OCI-LY1 (cell line): ENCODE measurements around the gene DEPP1.

ENCODE experiments used
- H2AFZ ChIP-seq: fragments of 200-600 bp; sonication (generic), shearing (Covaris generic); 2 replicates; pipeline ENCODE4 v1.6.0; 2014; ENCODE audit warnings: antibody characterized with exemption, mild to moderate bottlenecking, low read length
- H3F3A ChIP-seq: fragments of 200-600 bp; sonication (generic), shearing (Covaris generic); 2 replicates; pipeline ENCODE4 v1.6.0; 2014; ENCODE audit warnings: mild to moderate bottlenecking, antibody characterized with exemption, low read length, moderate library complexity; ENCODE audit not compliant: insufficient read depth
- H3K27ac ChIP-seq: fragments of 200-600 bp; sonication (generic); 2 replicates; pipeline ENCODE4 v1.5.1; 2014; ENCODE audit warnings: low read length, mixed run types, mild to moderate bottlenecking, low read depth; ENCODE audit not compliant: poor library complexity, severe bottlenecking
- H3K27me3 ChIP-seq: fragments of 200-600 bp; sonication (generic); 2 replicates; pipeline ENCODE4 v1.6.0; 2014; ENCODE audit warnings: antibody characterized with exemption, mild to moderate bottlenecking, low read length, moderate library complexity; ENCODE audit not compliant: insufficient read depth
- H3K36me3 ChIP-seq: fragments of 200-600 bp; sonication (generic); 2 replicates; pipeline ENCODE4 v1.6.1; 2014; ENCODE audit warnings: mild to moderate bottlenecking, antibody characterized with exemption, low read length, moderate library complexity, mixed read lengths; ENCODE audit not compliant: insufficient read depth
- H3K4me1 ChIP-seq: fragments of 200-600 bp; sonication (generic); 2 replicates; pipeline ENCODE4 v1.5.1; 2014; ENCODE audit warnings: mild to moderate bottlenecking, low read length, moderate library complexity; ENCODE audit not compliant: insufficient read depth, severe bottlenecking
- H3K4me2 ChIP-seq: fragments of 200-600 bp; sonication (generic), shearing (Covaris generic); 2 replicates; pipeline ENCODE4 v1.6.1; 2014; ENCODE audit warnings: low read length
- H3K4me3 ChIP-seq: fragments of 200-600 bp; sonication (generic); 2 replicates; pipeline ENCODE4 v1.5.1; 2014; ENCODE audit warnings: low read length, low read depth, mild to moderate bottlenecking, mixed read lengths; ENCODE audit not compliant: poor library complexity, severe bottlenecking
- H3K79me2 ChIP-seq: fragments of 200-600 bp; shearing (Covaris generic); 2 replicates; pipeline ENCODE4 v1.6.1; 2016; ENCODE audit warnings: mixed run types, low read length, mixed read lengths; ENCODE audit not compliant: insufficient read depth
- H3K9ac ChIP-seq: fragments of 200-600 bp; sonication (generic), shearing (Covaris generic); 2 replicates; pipeline ENCODE4 v1.6.1; 2014; ENCODE audit warnings: mild to moderate bottlenecking, low read length, mixed read lengths
- H3K9me2 ChIP-seq: fragments of 200-600 bp; sonication (generic), shearing (Covaris generic); 2 replicates; pipeline ENCODE4 v1.6.1; 2014; ENCODE audit warnings: low read depth, mild to moderate bottlenecking, low read length, mixed read lengths
- H3K9me3 ChIP-seq: fragments of 200-600 bp; shearing (Covaris generic); 2 replicates; pipeline ENCODE4 v1.6.1; 2014; ENCODE audit warnings: low read length, mixed read lengths
- H4K20me1 ChIP-seq: fragments of 200-600 bp; sonication (generic), shearing (Covaris generic); 2 replicates; pipeline ENCODE4 v1.6.0; 2016; ENCODE audit warnings: mild to moderate bottlenecking, low read length; ENCODE audit not compliant: insufficient read depth
- CTCF ChIP-seq: fragments of 200-600 bp; sonication (generic), shearing (Covaris generic); IDR thresholded peaks from 2 replicates; pipeline ENCODE4 v1.5.1; 2017; ENCODE audit warnings: mild to moderate bottlenecking, antibody characterized with exemption, low read length, moderate library complexity, mixed read lengths
- EZH2 ChIP-seq: fragments of 200-600 bp; sonication (generic), shearing (Covaris generic); IDR thresholded peaks from 2 replicates; pipeline ENCODE4 v1.8.0; 2017; ENCODE audit warnings: borderline replicate concordance, mixed run types, mild to moderate bottlenecking, antibody characterized with exemption, low read length, moderate library complexity, mixed read lengths

The DEPP1 gene

DNA sequence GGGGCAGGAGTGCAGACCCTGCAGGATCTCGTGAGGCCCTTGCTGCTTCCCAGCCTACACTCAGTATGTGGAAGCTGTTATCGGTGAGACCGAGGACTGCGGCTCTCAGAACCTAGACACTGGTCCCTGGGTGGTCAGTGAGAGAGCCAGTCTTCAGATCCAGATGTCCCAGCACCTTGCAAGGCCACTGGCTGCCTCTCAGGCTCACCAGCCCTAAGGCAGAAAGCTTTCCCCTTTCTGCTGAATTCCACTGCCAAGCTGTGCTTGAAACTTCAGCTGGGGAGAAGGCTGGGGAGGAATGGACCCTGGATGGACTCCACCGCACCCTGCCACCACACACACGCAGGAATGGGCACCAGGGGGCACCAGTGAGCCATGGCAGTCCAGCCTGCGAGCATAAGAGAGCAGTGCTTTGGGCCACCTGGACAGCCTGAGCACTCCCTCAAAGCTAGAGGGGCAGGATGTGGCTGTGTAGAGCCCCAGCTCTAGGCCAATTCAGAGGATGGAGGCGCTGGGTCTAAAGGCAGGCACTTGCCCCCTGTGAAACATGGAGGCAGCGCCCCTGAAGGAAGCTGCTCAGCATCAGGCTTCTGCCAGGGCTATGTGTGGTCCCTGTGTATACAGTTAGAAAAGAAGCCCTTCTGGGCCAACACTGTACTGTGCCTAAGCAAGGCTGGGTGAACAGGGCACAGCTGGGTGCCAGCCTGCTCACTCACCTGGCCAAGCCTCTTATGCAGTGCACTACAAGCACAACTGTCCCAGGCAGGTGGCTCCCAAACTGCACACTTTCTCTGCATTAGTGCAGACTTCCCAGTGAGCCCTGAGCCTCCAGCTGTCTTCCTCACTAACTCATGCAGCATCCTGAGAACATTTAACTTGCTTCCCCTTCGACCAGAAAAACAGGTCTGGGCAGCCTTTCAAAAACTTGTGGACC, 45.8 kb downstream of the DEPP1 start:
- H3K27me3 ChIP-seq = no peaks in the 10 kb centered on the region; the same call in 1 of the 2 replicates
- no peaks in the 10 kb centered on the region for H3K9me2 ChIP-seq
- TF ChIP-seq EZH2 = no peak
- TF ChIP-seq CTCF = peak; percentile 91
- H3F3A ChIP-seq = no peaks in the 10 kb centered on the region
- no peak overlapping the region for H3K4me2 ChIP-seq
- no peak overlapping the region for H3K27ac ChIP-seq
- H3K9ac ChIP-seq = no peak overlapping the region
- H3K79me2 ChIP-seq = no peaks in the 10 kb centered on the region
- H3K9me3 ChIP-seq = no peaks in the 10 kb centered on the region
- H3K4me3 ChIP-seq = no peak overlapping the region
- no peaks in the 10 kb centered on the region for H3K4me1 ChIP-seq
- H3K36me3 ChIP-seq = no peaks in the 10 kb centered on the region
- no peaks in the 10 kb centered on the region for H4K20me1 ChIP-seq
- H2AFZ ChIP-seq = no peak overlapping the region

GRCh38 chr10:44931621-44932516, 46.7 kb downstream of the DEPP1 start:
- no peaks in the 10 kb centered on the region for H3K4me1 ChIP-seq
- no peaks in the 10 kb centered on the region for H3K36me3 ChIP-seq
- no peak overlapping the region for H3K27ac ChIP-seq
- no peaks in the 10 kb centered on the region for H3K9me2 ChIP-seq
- no peaks in the 10 kb centered on the region for H3K79me2 ChIP-seq
- no peak overlapping the region for H3K4me2 ChIP-seq
- no peaks in the 10 kb centered on the region for H3K9me3 ChIP-seq
- H3K9ac ChIP-seq = no peak overlapping the region
- H3K27me3 ChIP-seq = no peaks in the 10 kb centered on the region; the same call in 1 of the 2 replicates
- TF ChIP-seq EZH2 (no peak), CTCF (no peak)
- H4K20me1 ChIP-seq = no peaks in the 10 kb centered on the region
- no peak overlapping the region for H3K4me3 ChIP-seq
- H3F3A ChIP-seq = no peaks in the 10 kb centered on the region
- H2AFZ ChIP-seq = no peak overlapping the region

GRCh38 chr10:44930904-44931620, 47.5 kb downstream of the DEPP1 start:
- Histone ChIP-seq H3K9me2 (no peaks in the 10 kb centered on the region), H3K27ac (no peak overlapping the region), H3K4me3 (no peak overlapping the region), H4K20me1 (no peaks in the 10 kb centered on the region), H3K36me3 (no peaks in the 10 kb centered on the region), H3K4me1 (no peaks in the 10 kb centered on the region), H3K27me3 (no peaks in the 10 kb centered on the region; the same call in 1 of the 2 replicates), H3K9ac (no peak overlapping the region), H3K4me2 (no peak overlapping the region), H2AFZ (no peak overlapping the region), H3K9me3 (no peaks in the 10 kb centered on the region), H3K79me2 (no peaks in the 10 kb centered on the region), H3F3A (no peaks in the 10 kb centered on the region)
- TF ChIP-seq CTCF = no peak
- TF ChIP-seq EZH2 = no peak
